ENCODE measurements around the gene ARMH2. TPM values are rescaled to one million over a fixed set of nuclear protein-coding genes. Genes with fewer than 3 reads are reported as not detected.

ARMH2 gene
- total RNA-seq, 1 donor from 2014 or later = not detected

GRCh38 chr6:24796616-24797290 lies 2.0 kb downstream of the ARMH2 start:
- Histone ChIP-seq H3K9me3 (ENCODE audit: insufficient read depth, low read depth, low read length) (no peaks in the 10 kb centered on the region), H3K27ac (ENCODE audit: low read depth, low read length) (no peak overlapping the region), H2AFZ (ENCODE audit: low read depth, low read length) (no peak overlapping the region), H3K9ac (ENCODE audit: low read length) (no peak overlapping the region), H4K20me1 (ENCODE audit: insufficient read depth, low read length) (no peaks in the 10 kb centered on the region), H3K79me2 (ENCODE audit: insufficient read depth, low read length) (no peaks in the 10 kb centered on the region), H3K36me3 (ENCODE audit: insufficient read depth, low read length) (no peaks in the 10 kb centered on the region), H3K27me3 (ENCODE audit: insufficient read depth, low read length) (no peaks in the 10 kb centered on the region), H3K4me3 (ENCODE audit: insufficient read depth, low read depth, low read length) (no peak overlapping the region), H3K4me2 (ENCODE audit: low read length) (no peak overlapping the region), H3K4me1 (ENCODE audit: insufficient read depth, low read length) (no peaks in the 10 kb centered on the region)
- no peak for DNase-seq (ENCODE audit: low read depth)
- no peaks in the 10 kb centered on the region for H3K9me3 Mint-ChIP-seq (ENCODE audit: unreplicated experiment)
- H3K4me3 Mint-ChIP-seq (ENCODE audit: unreplicated experiment) = no peak overlapping the region
- TF ChIP-seq EZH2 (IDR thresholded peaks at IDR 0.05; ENCODE audit: insufficient read depth, low read length) (no peak), CTCF (IDR thresholded peaks at IDR 0.05; ENCODE audit: insufficient read depth, low read depth, low read length) (no peak)
- no peaks in the 10 kb centered on the region for H3K36me3 Mint-ChIP-seq (ENCODE audit: low read depth, unreplicated experiment)
- peaks cover 17% of the 10 kb centered on the region for H3K4me1 Mint-ChIP-seq (ENCODE audit: low read depth, unreplicated experiment)
- no peak for FAIRE-seq
- peak overlapping the region; percentile 67 for H3K27ac Mint-ChIP-seq (ENCODE audit: unreplicated experiment)
- no peaks in the 10 kb centered on the region for H3K27me3 Mint-ChIP-seq (ENCODE audit: low read depth, unreplicated experiment)

- FAIRE-seq (no peak), DNase-seq (ENCODE audit: low read depth) (no peak)
- Histone ChIP-seq H2AFZ (ENCODE audit: low read depth, low read length) (no peak overlapping the region), H3K79me2 (ENCODE audit: insufficient read depth, low read length) (no peaks in the 10 kb centered on the region), H3K9me3 (ENCODE audit: insufficient read depth, low read depth, low read length) (no peaks in the 10 kb centered on the region), H3K27me3 (ENCODE audit: insufficient read depth, low read length) (no peaks in the 10 kb centered on the region), H3K36me3 (ENCODE audit: insufficient read depth, low read length) (no peaks in the 10 kb centered on the region), H3K9ac (ENCODE audit: low read length) (no peak overlapping the region), H4K20me1 (ENCODE audit: insufficient read depth, low read length) (no peaks in the 10 kb centered on the region), H3K4me1 (ENCODE audit: insufficient read depth, low read length) (no peaks in the 10 kb centered on the region), H3K4me3 (ENCODE audit: insufficient read depth, low read depth, low read length) (no peak overlapping the region), H3K27ac (ENCODE audit: low read depth, low read length) (no peak overlapping the region), H3K4me2 (ENCODE audit: low read length) (no peak overlapping the region)
- Mint-ChIP-seq H3K4me3 (ENCODE audit: unreplicated experiment) (no peak overlapping the region), H3K27me3 (ENCODE audit: low read depth, unreplicated experiment) (no peaks in the 10 kb centered on the region), H3K9me3 (ENCODE audit: unreplicated experiment) (no peaks in the 10 kb centered on the region), H3K27ac (ENCODE audit: unreplicated experiment) (no peak overlapping the region), H3K4me1 (ENCODE audit: low read depth, unreplicated experiment) (peaks cover 17% of the 10 kb centered on the region), H3K36me3 (ENCODE audit: low read depth, unreplicated experiment) (no peaks in the 10 kb centered on the region)
- TF ChIP-seq CTCF (IDR thresholded peaks at IDR 0.05; ENCODE audit: insufficient read depth, low read depth, low read length) (no peak), EZH2 (IDR thresholded peaks at IDR 0.05; ENCODE audit: insufficient read depth, low read length) (no peak)
Measured at GRCh38 chr6:24795106-24795505, 3.6 kb downstream of the ARMH2 start.

- H2AFZ ChIP-seq (ENCODE audit: low read depth, low read length) = no peak overlapping the region
- peaks cover 17% of the 10 kb centered on the region for H3K36me3 ChIP-seq (ENCODE audit: insufficient read depth, low read length)
- Mint-ChIP-seq H3K27ac (ENCODE audit: unreplicated experiment) (peak overlapping the region; percentile 53), H3K36me3 (ENCODE audit: low read depth, unreplicated experiment) (no peaks in the 10 kb centered on the region), H3K27me3 (ENCODE audit: low read depth, unreplicated experiment) (no peaks in the 10 kb centered on the region), H3K4me3 (ENCODE audit: unreplicated experiment) (no peak overlapping the region), H3K4me1 (ENCODE audit: low read depth, unreplicated experiment) (no peaks in the 10 kb centered on the region), H3K9me3 (ENCODE audit: unreplicated experiment) (no peaks in the 10 kb centered on the region)
- H4K20me1 ChIP-seq (ENCODE audit: insufficient read depth, low read length) = no peaks in the 10 kb centered on the region
- no peaks in the 10 kb centered on the region for H3K4me1 ChIP-seq (ENCODE audit: insufficient read depth, low read length)
- no peak overlapping the region for H3K9ac ChIP-seq (ENCODE audit: low read length)
- H3K9me3 ChIP-seq (ENCODE audit: insufficient read depth, low read depth, low read length) = no peaks in the 10 kb centered on the region
- FAIRE-seq (no peak), DNase-seq (ENCODE audit: low read depth) (no peak)
- no peak overlapping the region for H3K4me2 ChIP-seq (ENCODE audit: low read length)
- no peak overlapping the region for H3K27ac ChIP-seq (ENCODE audit: low read depth, low read length)
- H3K4me3 ChIP-seq (ENCODE audit: insufficient read depth, low read depth, low read length) = no peak overlapping the region
- no peaks in the 10 kb centered on the region for H3K79me2 ChIP-seq (ENCODE audit: insufficient read depth, low read length)
- H3K27me3 ChIP-seq (ENCODE audit: insufficient read depth, low read length) = no peaks in the 10 kb centered on the region
- no peak for TF ChIP-seq CTCF (IDR thresholded peaks at IDR 0.05; ENCODE audit: insufficient read depth, low read depth, low read length)
Measured at GRCh38 chr6:24788031-24788665, 10.6 kb downstream of the ARMH2 start.
